ENCODE data around the gene C1orf159. TPM values are rescaled to one million over a fixed set of nuclear protein-coding genes. Genes with fewer than 3 reads are reported as not detected.

Gene C1orf159
- total RNA-seq, 1 donor from 2014 or later: 16.8 TPM

DNA sequence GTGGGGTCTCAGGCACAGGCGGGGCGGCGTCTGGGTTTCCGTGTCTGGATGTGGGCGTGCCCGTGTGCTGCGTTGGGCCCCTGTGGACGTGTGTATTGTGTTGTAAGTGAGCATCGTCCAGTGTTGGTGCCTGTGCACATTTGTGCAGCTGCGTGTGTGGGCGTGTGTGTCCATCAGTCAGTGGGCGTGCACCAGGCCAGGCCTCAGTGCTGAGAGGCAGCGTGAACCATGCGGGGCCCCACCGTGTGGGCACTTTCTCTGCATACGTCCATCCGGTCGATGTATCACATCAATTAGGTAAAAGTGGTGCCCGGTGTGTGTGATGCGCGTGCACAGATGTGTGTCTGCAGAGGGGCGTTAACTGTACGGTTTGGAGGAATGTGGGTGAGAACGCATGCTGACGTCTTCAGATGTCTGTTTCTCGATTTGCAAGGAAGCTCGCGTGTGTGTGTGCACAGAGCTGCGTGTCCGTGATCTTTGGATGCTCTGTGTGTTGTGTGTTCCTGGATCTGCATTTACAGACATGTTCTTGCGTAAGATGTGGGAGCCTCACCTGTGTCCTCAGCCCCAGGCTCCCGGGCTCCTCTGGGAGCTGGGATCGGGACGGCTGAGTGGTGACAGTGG, 71.3 kb downstream of the C1orf159 start:
- intact Hi-C loops (cut with micrococcal nuclease): loop anchor here (5.0 kb wide), 1 partner anchor 1088 kb away; no protein-coding TSS in a partner anchor

DNA sequence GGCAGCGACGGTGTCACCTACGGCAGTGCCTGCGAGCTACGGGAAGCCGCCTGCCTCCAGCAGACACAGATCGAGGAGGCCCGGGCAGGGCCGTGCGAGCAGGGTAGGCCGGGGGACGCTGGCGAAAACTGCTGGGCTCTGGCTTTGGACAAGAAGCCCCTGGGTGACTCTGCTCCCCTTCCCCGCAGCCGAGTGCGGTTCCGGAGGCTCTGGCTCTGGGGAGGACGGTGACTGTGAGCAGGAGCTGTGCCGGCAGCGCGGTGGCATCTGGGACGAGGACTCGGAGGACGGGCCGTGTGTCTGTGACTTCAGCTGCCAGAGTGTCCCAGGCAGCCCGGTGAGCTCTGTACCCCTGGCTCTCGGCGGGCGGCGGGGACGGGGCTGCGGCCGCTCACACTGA, 72.0 kb downstream of the C1orf159 start:
- intact Hi-C loops (cut with micrococcal nuclease): loop anchor here (5.0 kb wide), 1 partner anchor 1088 kb away; no protein-coding TSS in a partner anchor

DNA sequence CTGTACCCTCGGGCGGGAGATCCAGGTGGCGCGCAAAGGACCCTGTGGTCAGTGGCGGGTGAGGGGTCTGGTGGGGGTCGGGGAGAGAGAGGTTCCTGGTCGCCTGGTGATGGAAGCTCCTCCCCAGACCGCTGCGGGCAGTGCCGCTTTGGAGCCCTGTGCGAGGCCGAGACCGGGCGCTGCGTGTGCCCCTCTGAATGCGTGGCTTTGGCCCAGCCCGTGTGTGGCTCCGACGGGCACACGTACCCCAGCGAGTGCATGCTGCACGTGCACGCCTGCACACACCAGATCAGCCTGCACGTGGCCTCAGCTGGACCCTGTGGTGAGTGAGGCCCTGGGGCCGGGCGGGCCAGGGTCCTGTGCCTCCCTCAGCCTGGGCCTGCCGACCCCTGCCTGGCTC, 72.5 kb downstream of the C1orf159 start:
- intact Hi-C loops (cut with micrococcal nuclease): loop anchor here (5.0 kb wide), 1 partner anchor 1089 kb away; no protein-coding TSS in a partner anchor

DNA sequence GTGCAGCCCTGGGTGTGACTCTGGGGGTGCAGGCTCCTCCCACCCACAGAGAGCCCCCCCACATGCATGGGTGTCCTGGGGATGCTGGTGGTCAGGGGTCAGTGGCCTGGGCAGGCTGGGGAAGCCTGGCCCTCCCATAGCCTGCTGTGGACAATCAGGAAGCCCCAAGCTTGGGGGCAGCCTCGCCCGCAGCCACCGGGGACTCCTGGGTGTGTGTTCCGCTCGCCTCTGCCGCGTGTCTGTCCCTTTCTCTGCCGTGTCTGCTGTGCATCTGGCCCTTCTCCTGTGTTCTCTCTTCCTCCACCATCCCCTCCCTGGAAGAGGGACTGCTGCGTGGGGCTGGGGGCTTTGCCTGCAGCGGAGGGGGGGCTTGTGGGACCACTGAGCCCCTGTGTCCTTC, 73.1 kb downstream of the C1orf159 start:
- intact Hi-C loops (cut with micrococcal nuclease): loop anchor here (5.0 kb wide), 1 partner anchor 1089 kb away; no protein-coding TSS in a partner anchor

DNA sequence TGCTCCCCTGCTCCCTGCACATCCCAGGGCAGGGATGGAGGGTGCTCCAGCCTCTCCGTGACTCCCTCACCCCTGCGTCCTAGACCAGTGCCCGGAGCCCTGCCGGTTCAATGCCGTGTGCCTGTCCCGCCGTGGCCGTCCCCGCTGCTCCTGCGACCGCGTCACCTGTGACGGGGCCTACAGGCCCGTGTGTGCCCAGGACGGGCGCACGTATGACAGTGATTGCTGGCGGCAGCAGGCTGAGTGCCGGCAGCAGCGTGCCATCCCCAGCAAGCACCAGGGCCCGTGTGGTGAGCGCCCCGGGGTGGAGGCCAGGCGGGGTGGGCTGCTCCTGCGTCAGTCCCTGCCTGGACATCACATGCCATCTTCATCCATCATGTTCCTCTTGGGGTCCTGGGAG, 74.0 kb downstream of the C1orf159 start:
- intact Hi-C loops (cut with micrococcal nuclease): loop anchor here (5.0 kb wide), 1 partner anchor 1090 kb away; no protein-coding TSS in a partner anchor

DNA sequence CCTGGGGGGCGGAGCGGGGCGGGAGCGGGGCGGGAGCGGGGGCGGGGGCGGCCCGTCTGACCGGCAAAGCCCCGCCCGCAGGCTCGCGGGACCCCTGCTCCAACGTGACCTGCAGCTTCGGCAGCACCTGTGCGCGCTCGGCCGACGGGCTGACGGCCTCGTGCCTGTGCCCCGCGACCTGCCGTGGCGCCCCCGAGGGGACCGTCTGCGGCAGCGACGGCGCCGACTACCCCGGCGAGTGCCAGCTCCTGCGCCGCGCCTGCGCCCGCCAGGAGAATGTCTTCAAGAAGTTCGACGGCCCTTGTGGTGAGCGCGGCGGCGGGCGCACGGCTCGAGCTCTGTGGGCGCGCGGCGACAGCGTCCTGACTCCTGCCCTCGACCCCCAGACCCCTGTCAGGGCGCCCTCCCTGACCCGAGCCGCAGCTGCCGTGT, 74.8 kb downstream of the C1orf159 start:
- intact Hi-C loops (cut with micrococcal nuclease): loop anchor here (5.0 kb wide), 1 partner anchor 1091 kb away; no protein-coding TSS in a partner anchor

DNA sequence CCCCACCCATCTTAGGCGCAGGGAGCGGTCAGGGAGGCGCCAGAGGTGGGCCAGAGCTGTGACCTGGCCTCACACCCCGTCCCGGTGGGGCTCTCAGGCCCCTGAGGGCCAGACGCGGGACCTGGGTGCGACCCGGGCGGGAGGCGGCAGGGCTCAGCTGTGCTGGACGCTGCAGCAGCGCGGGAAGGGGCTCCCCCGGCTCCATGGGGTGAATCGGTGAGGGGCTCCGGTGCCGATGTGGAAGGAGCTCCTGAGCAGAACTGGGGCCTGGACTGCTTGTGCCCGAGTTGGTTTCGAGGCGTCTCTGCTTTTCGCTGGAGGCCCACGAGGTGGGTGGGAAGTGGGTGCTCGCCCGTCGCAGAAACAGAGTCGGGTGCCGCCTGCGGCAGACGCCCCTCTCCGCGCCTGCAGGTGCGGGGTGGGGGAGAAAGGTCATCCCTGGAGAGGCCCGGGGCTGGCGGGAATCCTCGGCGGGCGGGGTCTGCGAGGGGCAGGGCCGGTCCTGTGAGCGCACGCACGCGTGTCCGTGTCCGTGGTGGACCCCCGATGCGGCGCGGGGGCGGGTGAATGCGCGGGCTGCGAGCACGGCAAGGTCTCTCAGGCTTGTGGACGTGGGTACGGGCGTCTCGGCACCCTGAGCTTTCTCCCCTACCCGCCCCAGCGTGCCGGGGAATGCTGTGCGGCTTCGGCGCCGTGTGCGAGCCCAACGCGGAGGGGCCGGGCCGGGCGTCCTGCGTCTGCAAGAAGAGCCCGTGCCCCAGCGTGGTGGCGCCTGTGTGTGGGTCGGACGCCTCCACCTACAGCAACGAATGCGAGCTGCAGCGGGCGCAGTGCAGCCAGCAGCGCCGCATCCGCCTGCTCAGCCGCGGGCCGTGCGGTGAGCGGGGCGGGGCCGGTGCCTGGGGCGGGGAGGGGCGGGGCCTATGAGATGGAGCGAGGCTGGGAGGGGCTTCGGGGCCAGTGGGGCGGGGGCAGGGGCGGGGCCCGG, 75.6 kb downstream of the C1orf159 start:
- intact Hi-C loops (cut with micrococcal nuclease): loop anchor here (1.0 to 5.0 kb wide), 2 partner anchors 19 to 1092 kb away; no protein-coding TSS in a partner anchor

DNA sequence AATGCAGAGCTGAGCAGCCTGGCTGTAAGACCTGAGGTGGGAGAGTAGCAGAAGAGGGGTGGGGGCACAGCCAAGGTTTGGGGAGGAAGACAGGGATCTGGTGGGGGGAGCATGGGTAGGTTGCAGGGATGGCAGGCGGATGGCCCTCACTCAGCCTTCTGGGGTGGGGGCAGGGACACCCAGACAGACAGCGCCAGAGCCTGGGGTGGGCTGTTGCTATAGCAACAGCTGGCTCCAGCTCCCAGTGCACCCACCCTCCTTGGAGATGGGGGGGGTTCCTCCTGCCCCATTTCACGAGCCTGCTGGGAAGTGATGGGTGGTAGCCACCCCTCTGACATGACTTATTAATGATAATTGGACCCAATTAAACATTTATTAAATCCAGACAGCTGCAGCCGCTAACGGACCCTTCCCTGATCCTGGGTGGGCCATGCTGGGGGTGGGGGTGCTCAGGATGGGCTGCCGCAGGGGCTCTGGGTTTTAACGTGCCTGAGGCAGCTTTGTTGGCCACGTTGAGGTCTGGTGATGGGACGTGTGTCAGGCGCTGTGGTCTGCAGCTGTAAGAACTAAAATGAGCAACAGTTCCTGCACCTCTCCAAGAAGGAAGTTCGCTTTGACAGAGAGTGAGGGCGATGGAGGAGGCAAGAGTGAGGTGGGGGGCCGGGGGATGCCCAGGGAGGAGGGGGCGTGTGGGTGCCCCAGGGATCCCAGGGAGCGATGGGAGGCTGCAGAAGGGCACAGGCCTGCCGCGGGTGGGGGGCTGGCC, 76.6 kb downstream of the C1orf159 start:
- intact Hi-C loops (cut with micrococcal nuclease): loop anchor here (10.0 kb wide), 2 partner anchors 55 to 265 kb away; partner anchors contain the start of genes ACAP3, PERM1 and PUSL1

DNA sequence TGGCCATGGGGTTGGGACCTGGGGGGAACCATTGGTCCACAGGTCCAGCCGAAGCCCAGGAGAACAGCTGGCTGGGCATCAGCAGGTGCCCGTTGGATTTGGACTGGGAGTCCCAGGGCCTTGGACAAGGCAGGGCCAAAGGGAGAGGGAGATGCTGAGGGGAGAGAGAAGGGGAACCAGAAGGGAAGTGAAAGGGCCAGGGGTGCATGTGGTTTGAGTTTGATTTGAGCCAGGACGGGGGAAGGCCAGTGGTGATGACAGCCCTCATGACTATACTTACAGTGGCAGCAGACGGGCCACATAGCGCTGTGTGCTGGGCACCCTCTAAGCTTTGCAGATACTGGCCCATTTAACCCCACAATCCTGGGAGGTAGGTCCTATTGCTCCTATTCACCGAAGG, 77.2 kb downstream of the C1orf159 start:
- intact Hi-C loops (cut with micrococcal nuclease): loop anchor here (10.0 kb wide), 2 partner anchors 54 to 266 kb away; partner anchors contain the start of genes ACAP3, PERM1 and PUSL1

DNA sequence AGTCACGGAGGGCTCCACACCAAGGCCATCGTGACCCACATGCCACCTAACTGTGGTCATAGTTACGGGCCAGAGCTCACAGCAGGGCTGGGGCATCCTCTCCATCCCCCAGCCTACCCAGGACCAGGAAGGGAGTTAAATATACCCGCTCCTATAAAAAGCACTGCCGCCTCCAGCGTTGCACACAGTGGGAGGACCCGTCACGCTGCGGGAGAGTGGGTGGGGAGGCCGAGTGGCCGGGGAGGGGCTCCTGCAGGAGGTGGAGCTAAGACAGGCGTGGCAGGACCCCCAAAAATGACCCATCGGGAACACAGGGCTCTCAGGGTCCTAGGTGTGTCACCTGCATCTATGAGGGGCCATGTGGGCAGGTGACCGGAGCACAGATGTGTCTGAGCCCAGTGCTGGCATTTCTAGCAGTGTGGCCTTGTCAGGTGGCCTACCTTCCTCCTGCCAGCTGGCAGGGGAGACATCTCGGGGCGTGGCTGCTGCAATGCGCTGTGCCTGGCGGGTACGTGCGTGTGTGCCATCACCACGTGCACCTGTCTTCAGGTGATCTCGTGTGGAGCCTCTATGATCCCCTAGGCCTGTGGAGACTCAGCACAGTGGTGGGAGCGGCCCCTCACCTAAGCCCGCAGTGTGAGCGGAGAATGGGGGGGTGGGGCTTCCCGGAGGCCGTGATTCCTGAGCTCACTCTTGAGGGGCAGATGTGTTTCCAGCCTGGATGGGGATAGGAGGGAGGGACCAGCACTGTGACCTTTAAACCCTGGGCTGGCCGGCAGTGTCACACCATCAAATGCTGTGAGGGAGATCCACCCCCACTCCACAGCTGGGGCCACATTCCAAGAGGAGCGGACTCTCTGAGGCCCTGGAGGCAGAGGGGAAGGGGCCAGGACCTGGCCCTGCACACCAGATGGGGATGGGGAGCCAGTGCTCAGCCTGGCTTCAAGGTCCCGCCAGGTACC, 78.2 kb downstream of the C1orf159 start:
- intact Hi-C loops (cut with micrococcal nuclease): loop anchor here (10.0 kb wide), 2 partner anchors 53 to 267 kb away; partner anchors contain the start of genes ACAP3, PERM1 and PUSL1

DNA sequence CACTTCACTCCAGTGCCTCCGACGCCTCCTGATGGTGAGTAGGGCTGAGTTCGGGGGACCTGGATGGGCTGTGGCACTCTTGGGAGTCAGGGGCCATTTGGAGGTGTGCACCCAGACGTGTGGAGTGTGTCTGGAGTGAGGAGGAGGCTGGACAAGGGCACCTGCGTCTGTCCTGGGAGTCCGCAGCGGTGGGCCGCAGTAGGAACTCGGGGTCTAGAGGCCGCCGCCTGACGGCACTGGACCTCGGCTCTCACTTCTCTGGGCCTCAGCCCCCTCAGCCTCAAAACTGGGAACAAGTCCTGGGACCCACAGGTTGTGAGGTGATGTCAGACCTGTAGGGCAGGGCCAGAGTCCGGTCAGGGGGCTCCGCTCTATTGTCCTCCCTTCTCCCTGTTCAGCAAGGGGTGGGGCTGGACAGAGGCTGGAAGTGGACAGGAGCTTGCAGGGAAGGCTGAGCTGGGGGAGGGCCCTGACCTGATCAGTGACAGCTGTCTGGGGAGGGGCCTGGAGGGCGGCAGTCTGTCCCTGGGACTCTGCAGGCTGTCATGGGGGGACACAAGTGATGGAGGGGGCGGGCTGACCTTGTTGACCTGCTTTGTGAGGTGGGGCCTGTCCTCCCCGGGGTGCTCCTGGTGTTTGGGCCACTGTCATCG, 80.5 kb downstream of the C1orf159 start:
- intact Hi-C loops (cut with micrococcal nuclease): loop anchor here (10.0 kb wide), 2 partner anchors 51 to 269 kb away; partner anchors contain the start of genes ACAP3, PERM1 and PUSL1

DNA sequence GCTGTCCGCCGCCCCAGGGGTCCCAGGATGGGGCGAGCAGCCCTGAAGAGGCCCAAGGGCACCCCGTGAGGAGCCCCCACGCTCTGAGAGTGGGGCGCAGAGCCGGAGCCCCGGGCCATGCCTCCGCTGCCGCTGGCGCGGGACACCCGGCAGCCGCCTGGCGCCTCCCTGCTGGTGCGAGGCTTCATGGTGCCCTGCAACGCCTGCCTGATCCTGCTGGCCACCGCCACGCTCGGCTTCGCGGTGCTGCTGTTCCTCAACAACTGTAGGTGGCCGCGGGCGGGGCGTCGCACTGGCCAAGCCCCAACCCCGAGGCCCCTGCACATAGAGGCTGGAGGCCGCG, 81.5 kb downstream of the C1orf159 start:
- intact Hi-C loops (cut with micrococcal nuclease): loop anchor here (10.0 kb wide), 2 partner anchors 50 to 270 kb away; partner anchors contain the start of genes ACAP3, PERM1 and PUSL1

DNA sequence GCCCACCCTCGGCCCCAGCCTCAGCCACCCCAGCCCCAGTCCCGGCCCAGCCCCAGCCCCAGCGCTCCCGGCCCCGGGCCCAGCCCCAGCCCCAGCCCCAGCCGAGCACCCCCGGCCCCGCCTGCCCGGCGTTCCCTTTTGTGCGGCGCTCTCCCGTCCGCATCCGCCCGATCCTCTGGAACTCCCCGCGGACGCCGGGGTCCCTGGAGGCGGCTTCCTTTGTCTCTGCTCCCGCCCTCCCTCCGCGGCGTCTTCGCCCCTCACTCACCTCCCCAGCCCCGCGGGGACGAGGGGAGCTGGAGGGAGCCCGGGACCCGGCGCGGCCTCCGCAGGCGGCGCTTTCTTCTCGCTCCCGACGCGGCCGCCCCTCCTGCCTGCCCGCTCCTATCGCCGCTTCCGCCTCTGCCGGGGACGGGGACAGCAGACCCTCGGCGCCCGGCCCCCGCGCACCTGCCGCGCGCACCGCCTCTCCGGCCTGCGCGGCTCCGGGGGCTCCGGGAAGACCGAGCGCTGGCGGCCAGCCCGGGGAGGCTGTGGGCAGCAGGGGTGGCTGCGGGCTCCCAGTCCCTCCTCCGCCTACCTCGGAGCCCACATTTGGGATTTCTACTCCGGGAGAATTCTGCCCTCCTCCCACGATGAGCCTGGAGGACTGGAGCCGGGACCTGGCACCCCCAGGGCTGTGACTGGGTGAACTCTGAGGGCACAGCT, 82.0 kb downstream of the C1orf159 start:
- intact Hi-C loops (cut with micrococcal nuclease): loop anchor here (1.0 to 10.0 kb wide), 4 partner anchors 15 to 271 kb away; partner anchors contain the start of genes ACAP3, PERM1 and PUSL1

DNA sequence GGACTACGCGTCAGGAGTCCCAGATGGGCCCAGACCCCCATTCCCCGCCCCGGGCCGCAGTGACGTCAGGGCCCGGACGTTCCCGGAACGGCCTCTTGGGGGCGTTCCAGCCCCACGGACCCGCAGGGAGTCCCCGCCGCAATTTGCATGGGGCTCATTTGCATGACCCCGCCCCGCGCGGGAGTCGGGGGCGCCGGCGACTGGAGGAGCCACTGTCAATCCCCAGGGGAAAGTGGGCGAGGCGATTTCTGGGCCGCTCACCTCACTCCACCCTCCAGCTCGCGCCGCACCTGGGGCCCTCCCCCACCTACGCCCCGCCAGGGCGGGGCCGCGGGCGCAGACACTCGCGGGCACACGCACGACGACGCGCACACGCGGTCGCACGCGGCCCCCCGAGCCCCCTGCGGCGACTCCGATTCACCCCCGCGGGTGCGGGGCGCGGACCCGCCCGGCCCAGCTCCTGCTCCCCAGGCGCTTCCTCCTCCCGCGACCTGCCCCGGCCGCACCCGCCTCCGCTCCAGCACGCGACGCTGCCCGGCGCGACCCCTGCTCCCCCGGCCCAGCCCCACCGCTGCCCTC, 82.8 kb downstream of the C1orf159 start:
- intact Hi-C loops (cut with micrococcal nuclease): loop anchor here (1.0 to 10.0 kb wide), 4 partner anchors 14 to 272 kb away; partner anchors contain the start of genes ACAP3, PERM1 and PUSL1

DNA sequence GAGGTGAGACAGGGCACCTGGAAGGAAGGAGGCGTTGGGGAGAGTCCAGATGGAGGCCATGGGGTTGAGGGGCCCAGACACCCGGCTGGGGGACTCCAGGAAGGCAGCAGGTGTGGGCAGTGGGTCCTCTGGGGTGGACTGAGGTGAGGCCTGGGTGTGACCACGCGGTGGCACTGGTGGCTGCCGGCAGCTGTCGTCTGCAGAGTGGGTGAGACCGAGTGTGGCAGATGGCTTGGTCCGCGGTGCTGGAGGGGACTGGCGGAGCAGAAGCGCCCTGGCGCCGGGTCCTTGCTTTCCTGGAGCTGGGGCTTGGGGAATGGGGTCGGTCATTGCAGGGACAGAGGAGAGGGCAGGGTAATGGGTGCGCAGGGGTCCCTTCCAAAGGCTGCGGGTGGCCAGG, 83.5 kb downstream of the C1orf159 start:
- intact Hi-C loops (cut with micrococcal nuclease): loop anchor here (2.0 to 10.0 kb wide), 3 partner anchors 30 to 272 kb away; partner anchors contain the start of genes ACAP3, PERM1 and PUSL1

All from T-helper 2 cell treated with Interferon-gamma antibody and Interleukin-4, amounts not matched to agents 100 ng/mL and 5 ng/mL, for 36 hours (primary cell).